Measurements from ENCODE around the gene CBX7.

CBX7 gene

DNA sequence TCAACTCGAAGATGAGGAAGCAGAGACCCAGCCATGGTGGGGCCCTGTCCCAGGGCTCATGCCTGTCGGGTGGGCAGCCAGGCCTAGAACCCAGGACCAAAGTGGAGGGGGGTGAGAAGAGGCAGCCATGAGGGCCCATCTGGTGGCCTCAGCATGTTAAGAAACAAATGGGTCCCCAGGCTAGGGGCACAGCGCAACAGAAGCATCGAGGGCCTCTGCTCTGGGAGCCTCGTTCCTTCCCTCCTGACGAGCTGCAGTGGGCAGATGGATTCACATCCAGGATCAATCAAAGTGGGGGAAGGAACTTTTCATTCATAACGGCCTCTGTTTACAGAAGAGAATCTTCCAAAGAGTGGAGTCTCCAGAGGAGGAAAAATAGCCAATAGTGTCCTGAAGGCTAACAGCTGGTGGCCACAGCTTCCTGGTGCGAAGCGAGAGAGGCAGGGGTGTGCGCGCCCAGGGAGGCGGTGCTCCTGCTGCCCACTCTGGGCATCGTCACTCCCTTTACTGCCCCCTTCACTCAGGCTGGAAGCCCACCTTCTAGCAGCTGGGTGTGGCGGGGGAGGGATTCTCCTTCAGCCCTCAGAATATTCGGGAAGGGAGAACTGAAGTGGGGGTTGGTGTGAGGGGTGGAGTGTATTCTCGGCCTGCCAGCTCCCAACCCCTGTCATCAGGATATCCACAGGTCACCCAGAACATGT lies 4.3 kb downstream of the CBX7 start:
- DNase-seq (ENCODE audit: low read depth in 2 of 2) = no peak

DNA sequence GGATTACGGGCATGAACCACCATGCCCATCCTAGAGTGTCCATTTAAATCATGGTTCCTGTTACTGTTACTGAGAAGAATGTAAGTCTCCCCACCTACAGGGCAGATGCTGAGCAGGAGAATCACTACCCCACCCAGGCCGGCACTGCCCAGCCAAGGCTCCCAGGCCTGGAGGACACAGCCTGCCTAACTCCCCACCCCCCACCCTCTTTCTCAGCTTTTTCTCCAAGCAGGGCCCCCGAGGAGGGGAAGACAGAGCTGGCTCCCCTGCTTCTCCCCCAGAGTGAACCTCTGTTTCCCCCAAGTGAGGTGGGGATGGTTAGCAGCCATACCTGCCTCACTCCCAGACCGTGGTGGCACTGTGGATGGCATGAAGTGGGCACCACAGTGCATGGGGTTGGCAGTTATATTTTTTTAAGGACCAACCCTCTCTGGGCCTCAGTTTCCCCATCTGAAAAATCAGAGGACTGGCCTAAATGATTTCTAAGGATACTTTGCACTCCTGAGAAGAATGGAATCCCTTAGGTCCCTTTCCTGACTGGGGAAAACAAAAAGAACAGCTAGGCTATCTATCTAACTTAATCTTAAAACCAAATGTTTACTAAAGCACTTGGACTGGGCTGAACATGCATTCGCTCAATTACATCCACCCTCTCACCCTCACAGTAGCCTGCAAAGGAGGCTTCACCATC lies 5.0 kb downstream of the CBX7 start:
- DNase-seq (ENCODE audit: low read depth in 2 of 2) = no peak

DNA sequence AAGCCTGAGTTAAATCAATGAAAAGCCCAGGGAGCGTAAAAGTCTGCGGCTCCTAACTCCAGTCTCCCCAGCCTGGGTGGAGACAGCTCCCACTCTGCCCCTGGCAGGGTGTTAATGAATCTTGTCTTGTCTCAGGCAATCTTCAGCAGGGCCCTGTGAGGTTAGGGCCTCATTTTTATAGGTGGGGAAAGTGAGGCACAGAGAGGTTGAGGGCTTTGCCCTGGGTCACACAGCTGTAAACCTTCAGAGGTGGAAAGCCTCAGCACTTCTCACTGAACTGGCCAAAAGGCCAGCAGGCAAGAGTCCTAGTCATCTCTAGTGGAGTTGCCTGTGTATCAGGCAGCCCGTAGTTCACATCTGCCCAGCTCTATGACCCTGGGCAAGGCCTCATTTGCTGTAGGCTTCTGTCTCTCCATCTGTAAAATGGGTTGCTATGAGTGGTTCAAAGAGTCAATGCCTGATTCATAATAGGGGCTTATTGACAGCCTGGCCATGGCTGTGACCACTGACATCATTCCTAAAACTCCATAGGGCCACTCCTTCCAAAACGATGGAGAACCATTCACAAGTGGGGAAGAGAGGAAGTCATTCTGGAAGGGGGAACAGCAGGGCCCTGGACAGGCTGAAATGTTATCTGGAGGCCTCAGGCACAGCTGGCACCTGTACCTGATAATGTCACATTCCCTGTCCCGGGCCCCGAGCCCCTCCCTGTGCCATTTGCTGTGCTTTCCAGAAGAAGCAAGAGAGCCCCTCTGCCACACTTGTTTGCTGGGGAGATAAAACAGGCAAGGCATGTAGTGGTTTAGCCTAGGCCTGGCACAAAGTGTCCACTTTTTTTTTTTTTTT lies 6.0 kb downstream of the CBX7 start:
- DNase-seq (ENCODE audit: low read depth in 2 of 2) = no peak

DNA sequence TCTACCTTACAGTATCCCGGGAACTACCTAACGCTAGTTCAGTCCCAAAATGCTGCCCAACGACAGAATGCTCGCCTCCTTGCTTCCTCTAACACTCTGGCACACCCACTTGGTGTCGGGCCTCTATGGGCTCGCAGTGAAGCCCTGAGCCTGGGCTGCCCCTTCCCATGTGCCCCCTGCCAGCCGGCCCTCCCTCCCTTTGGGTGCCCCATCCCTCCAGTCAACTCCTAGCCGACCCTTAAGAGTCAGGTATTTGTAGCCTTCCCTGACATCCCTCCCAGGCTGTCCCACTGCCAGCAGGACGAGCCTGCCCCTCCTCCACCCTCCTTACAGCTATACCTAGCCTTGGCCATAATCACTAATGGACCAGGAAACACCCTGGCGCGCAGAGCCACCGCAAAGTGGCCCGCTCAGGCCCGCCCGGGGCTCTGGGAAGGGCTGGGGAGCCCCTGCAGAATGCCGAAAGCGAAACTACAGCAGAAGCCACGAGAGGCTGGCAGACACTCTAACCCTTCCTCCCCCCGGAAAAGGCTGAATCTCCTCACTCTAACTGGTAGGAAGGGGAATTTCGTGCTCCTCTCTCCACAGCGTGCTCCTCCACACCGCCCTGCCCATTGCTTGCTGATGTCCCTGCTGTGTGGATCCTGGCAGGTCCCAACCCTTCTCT lies 8.2 kb downstream of the CBX7 start:
- peak in 1 of 2 donors; percentile 38 for DNase-seq (ENCODE audit: low read depth in 2 of 2)

DNA sequence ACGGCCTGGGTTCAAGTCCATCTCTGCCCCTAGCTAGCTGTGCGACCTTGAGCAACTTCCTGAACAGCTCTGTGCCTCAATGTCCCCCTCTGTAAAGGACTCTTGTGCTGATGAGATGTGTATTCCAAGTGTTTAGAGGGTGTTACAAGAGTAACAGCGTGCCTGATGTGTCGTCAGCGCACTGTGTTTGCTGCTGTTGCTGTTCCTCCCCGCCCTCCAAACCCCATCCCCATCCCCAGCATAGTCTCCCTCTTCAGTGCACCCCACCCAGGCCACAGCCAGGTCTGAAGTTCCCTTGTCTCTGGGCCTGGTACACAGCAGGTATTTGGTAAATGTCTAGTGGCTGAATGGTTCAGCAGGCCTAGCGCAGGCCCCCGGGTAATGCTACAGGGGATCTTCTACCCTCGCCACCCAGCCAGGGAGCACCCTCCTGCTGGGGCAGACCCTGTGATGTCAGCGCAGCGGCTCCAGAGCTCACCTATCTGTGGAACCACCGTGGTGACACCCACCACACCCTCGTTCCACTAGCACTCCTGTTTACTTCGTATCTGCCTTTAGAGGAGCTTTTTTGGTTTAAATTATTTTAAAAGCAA lies 10.3 kb downstream of the CBX7 start:
- no peak for DNase-seq (ENCODE audit: low read depth in 2 of 2)

DNA sequence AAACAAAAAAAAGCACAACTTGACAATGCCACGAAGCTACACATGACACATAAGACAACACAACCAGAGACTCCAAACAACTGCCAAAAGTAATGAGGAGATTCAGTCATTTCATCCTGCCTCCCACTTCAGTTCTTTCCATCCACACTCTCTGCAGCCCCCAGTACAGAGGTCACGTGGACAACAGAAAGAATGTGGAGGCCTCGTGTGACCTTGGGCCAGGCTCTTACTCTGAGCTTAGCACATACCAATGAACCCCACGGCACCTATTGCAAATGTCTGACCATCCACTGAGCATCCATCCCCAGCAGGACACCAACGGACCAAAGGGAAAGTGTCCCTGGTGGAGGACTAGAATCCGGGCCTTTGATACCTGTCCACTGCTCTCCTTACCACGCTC lies 12.5 kb downstream of the CBX7 start:
- DNase-seq (ENCODE audit: low read depth in 2 of 2) = no peak

DNA sequence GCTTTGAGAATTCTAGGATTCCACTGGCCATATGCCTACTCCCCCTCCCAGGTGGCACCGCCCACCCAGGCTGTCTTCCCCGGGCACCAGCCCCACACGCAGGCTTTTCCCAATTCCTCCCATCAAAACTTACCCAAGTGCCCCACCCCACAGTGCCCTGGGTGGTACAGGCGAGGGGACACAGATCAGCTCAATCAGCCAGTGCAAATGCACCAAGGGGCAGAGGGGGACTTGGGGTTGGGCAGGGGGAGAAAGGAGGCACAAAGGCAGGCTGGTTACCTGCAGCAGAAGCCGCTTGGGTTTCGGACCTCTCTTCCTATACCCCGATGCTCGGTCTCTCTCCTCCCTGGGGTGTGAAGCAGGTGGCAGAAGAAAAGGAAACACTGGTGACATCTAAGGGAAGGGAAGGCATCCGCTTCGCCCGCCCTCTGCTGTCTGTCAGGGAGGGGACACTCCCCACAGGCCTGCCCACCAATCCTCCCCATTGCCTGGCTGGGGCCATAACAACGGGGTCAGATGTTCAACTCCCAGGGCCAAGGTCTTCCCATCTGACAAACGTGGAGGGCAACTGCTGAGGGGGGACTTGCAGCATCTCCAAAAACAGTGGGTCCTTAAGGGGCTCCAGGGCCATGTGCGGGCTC lies 14.0 kb downstream of the CBX7 start:
- DNase-seq (ENCODE audit: low read depth in 2 of 2) = no peak

DNA sequence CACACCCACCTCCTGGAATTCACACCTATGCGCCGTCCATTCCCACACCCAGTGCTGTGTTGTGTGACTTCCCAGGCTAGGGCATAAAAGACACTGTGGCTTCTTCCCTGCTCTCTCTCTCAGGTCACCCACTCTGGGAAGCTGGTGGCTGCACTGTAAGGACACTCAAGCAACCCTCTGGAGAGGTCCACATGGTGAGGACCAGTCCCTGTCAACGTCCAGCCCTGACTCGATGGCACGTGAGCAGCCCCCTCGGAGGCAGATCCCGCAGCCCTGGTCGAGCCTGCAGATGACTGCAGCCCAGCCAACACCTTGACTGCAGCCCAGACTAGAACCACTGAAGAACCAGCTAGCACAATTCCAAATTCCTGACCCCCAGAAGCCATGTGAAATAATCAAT lies 16.2 kb downstream of the CBX7 start:
- DNase-seq (ENCODE audit: low read depth in 2 of 2) = no peak

DNA sequence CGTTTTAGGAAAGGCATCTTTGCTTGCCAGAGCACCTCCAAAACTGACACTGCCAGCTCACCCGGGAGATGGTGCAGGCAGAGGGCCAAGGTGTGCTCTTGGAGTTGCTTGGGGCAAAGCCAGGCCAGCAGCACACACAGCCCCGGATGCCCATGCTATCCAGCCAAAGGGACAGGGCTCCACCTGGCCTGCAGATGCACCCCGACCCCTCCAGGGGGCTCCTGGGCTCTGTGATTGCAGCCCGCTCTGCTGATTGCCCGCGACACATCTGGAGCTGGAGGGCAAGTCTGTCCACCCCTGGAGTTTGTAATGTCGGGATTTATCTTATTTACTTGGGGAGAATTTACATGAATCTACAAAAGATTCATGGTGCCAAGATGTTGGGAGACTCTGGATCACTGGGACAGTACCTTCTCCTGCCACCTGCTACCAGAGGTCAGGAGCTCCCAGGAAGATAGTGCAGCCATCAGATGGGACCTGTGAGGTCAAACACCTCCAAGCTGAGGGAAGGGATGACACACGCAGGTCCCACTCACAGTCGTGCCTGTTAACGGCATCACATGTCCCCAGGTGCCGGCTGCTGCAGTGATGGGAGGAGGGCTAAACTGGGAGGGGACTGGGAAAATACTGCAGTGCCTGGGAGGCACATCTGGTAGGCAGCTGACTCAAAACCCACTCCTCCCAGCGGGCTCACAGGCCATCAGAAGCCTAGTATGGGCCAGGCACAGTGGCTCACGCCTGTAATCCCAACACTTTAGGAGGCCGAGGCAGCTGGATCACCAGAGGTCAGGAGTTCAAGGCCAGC lies 17.2 kb downstream of the CBX7 start:
- DNase-seq (ENCODE audit: low read depth in 2 of 2) = no peak

DNA sequence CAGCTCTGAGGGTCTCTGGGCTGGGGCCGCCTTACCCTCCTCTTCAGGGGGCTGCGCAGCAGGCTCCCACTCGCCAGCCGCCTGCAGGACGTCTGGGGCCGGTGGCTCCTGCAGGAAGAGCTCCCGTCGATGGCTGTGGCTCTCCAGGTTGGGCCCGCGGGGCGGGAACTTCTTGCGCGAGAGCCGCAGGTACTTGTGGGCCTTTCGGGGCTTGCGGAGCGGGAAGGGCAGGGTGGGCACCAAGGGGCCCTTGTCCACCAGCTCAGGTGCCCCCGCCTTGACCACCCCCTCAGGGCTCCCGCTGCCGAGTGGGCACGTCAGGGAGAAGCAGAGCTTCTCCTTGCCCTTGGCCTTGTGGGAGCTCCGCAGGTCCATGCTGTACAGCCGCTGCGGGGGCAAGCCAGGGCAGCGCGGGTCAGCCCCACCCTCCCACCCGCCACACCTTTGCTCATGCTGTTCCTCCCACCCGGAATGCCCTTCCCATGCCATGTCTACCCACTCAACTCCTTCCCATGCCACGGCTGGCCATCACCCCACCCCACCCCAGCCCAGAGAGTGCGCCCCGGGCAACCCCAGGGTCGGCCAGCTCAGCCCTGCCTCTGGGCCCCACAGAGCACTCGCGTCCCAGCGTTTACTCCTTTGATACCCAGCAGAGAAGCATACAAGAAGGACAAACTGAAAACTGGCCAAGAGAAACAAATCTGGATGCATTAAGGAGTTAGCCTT lies 18.0 kb downstream of the CBX7 start:
- no peak for DNase-seq (ENCODE audit: low read depth in 2 of 2)

DNA sequence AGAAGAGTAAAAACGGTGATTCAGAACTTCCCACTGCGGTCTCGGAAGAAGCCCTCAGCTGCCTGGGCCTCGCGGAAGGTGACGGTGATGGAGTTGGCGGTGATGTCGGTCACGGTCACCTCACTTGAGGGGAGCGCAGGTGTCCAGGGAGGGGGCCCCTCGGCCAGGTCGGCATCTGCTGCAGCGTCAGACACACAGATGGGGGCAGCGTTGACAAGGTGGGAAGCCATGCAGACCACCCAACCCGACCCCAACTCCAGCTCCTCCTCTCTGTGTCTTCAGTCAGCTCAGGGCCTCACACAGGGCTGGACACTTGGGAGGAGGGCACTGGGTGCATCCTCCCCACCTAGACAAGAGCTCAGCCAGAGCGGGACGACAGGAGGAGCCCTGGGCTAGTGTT lies 18.6 kb downstream of the CBX7 start:
- DNase-seq (ENCODE audit: low read depth in 2 of 2) = no peak

DNA sequence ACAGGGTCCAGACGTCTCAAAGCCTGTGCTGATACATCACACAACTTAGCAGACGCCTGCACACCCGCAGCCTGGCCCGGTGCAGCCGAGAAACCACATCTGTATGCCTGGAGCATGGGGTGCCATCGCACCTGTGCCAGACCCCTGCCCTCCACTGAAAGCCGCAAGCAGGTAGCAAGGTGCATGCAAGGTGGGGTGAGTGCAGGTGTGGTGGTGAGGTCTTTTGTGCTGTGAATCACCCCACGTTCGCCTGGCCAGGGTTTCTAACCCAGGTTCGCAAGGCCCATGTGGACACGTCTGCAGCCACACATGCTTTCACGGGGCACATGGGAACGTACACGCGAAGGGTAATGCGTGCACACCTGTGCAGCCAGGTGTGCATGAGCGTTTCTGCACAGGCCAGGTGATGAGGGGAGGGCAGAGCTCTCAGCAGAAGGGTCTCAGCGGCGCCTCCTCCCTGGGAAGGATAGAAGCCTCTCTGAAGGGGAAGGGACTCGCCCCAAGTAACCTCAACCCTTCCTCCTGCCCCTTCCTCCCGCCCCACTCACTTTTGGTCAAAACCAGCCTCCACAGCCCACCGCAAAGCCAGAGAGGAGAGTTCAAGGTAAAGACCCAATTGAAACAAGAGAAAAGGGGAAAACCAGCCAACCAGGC lies 19.5 kb downstream of the CBX7 start:
- DNase-seq (ENCODE audit: low read depth in 2 of 2) = no peak

DNA sequence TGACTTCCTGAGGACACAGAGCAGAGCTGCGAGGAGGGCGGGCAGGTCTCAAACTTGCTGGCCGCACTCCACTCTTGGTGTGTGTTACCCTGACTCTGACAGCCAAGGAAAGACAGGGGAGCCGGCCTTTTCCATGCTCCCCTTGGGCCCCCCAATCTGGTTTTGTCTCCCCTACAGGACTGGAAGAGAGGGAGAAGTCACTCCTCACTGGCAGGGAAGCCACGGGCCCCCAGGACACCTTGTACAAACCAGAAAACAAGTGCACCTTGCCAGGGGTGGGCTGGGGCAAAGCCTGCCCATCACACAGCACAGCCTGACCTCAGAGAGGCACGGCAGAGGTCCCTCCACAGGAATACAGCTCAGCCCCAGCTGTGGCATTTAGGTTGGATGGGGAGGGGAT lies 20.2 kb downstream of the CBX7 start:
- no peak for DNase-seq (ENCODE audit: low read depth in 2 of 2)

DNA sequence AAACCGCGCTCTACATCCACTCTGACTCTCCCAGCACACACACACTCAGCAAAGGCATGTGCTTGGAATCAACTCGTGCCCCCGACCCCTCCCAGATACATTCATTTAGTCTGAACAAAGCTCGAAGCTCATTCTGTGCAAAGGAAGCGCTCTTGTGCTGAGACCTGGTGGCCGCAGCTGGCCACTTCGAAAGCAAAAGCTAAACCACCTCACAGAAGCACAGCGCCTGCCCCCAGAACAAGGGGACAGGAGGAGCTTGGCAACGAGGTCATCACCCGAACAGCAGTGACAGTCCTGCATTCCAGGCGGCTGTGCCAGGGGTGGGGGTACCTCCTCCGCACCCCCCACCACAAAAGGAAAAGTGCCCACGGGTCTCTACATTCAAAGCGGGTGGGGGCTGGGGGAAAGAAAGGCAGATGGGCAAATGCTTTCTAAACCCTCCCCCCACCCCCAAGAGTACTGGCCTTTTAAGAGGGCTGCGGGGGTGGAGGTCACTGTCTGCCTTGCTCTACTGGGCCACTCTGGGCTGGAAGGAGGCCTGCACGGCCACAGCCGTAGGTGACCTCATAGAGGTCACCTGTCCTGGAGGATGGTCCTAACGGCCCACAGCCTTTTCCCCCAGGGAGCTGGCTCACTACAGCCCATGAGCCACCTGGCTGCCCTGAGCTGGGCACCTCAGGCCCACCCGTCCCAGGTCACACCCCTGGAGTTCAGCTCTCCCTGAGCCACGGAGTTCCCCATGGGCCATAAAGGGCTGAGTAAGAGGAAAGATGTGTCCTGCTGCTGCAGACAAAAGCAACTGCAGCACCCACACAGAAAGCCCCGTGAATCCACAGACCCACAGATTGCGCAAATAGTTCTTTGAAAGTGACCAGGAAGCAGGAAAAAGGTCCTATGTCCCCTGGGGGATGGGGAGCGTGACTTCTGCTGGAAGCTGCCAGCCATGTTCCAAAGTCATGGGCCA lies 21.3 kb downstream of the CBX7 start:
- no peak for DNase-seq (ENCODE audit: low read depth in 2 of 2)

DNA sequence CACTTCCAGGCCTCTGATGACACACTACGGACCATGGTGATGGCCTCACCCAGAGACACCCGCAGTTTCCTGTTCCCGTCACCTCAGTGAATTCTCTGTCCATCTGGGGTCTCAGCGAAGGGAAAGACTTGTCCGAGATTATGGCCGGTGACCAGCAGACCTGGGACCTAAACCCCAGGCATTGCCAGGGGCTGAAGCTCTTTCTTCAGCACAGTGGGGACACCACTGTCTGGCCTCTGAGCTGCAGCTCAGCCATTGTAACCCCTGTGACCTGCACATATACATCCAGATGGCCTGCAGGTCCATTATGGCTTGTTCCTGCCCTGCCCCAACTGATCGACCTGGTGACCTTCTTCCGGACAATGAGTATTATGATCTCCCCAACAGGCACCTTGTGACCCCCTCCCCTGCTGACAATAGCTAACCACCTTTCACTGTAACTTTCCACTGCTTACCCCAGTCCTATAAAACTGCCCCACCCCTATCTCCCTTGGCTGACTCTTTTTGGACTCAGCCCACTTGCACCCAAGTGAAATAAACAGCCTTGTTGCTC lies 22.3 kb downstream of the CBX7 start:
- no peak for DNase-seq (ENCODE audit: low read depth in 2 of 2)

DNA sequence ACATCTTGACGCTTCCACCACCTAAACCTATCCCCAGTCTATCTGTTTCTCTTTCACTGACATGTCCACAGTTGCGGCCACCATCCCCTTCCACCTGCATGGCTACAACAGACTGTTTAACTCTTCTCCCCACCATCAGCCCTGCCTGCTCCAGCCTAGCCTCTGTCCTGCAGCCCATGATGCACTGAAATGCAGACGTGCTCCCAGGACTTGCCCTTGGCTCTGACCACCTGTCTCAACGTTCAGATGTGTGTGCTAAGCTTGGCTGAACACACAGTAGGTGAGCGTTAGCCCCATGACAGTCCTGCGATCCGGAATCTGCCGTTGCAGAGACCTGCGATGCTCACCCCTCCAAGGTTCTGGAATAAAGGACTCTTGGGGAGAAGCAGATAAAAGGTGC lies 22.7 kb downstream of the CBX7 start:
- DNase-seq (ENCODE audit: low read depth in 2 of 2) = no peak

DNA sequence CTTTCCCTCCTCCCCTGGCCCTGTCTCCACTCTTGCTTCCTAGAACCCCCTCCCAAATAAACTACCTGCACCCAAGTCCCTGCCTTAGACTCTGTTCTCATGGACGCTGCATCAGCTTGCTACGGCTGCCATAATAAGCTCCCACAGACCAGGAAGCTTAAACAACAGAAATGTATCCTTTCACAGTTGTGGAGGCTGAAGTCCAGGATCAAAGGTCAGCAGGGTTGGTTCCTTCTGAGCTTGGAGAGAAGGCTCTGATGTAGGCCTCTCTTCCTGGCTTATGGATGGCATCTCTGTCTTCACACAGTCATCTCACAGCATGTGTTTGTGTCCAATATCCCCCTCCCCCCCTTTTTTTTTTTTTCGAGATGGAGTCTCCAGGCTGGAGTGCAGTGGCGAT lies 23.4 kb downstream of the CBX7 start:
- no peak for DNase-seq (ENCODE audit: low read depth in 2 of 2)

DNA sequence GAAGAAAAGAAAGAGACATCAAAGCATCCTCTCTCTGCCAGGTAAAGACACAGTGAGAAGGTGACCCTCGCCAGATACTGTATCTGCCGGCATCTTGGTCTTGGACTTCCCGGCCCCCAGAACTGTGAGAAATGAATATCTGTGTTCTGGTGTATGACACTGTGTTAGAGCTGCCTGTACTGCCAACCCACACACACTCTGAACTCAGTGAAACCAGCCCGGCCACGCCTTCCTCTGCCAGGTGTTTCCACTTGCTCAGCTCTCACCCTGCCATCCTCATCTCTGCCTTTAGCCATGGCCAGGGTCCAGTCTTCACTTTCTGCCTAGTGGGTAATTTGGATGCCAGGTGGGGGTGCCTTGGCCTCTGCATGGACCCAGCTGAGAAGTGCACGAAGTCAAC lies 24.0 kb downstream of the CBX7 start:
- no peak for DNase-seq (ENCODE audit: low read depth in 2 of 2)

Data from activated CD8-positive, alpha-beta memory T cell treated with anti-CD3 and anti-CD28 coated beads for 4 hours (primary cell).